ENCODE measurements around the gene ST6GALNAC6. TPM values are rescaled to one million over a fixed set of nuclear protein-coding genes. Genes with fewer than 3 reads are reported as not detected.

Gene ST6GALNAC6
- total and polyA plus RNA-seq, 10 of the 15 experiments (the other 5 are each of a cell fraction or from before 2014, with no cell fraction given): 0.40 to 27.0 (median 16.8) TPM

- TF ChIP-seq, protein P1, sequence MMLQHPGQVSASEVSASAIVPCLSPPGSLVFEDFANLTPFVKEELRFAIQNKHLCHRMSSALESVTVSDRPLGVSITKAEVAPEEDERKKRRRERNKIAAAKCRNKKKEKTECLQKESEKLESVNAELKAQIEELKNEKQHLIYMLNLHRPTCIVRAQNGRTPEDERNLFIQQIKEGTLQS (IDR thresholded peaks at IDR 0.05; ENCODE audit: borderline replicate concordance, extremely low read depth, low read depth, low read length): no peak
- no peak for TF ChIP-seq BRCA1 (IDR thresholded peaks at IDR 0.05; ENCODE audit: low read depth, low read length)
- TF ChIP-seq SP1 (IDR thresholded peaks at IDR 0.05; ENCODE audit: low read depth, low read length): no peak
- TF ChIP-seq IRF4 (IDR thresholded peaks at IDR 0.05; ENCODE audit: low read depth, low read length): no peak
These were observed 43.7 kb upstream of the ST6GALNAC6 start (continued) for GRCh38 chr9:127943011-127943662.

- ATAC-seq: peak; percentile 83
- Histone ChIP-seq H4K20me1 (ENCODE audit: control insufficient read depth, insufficient read depth) (no peaks in the 10 kb centered on the region), H3K27ac (ENCODE audit: control insufficient read depth, insufficient read depth) (no peak overlapping the region), H3K9ac (ENCODE audit: control insufficient read depth, insufficient read depth, low read length) (no peak overlapping the region), H3K27me3 (replicated peaks in 1 of 2; ENCODE audit: control insufficient read depth in 2 of 2, insufficient read depth in 2 of 2, low read length in 1 of 2) (no peaks in the 10 kb centered on the region), H2AFZ (ENCODE audit: control insufficient read depth, low read depth, low read length) (no peak overlapping the region), H3K4me2 (ENCODE audit: control insufficient read depth, insufficient read depth) (no peak overlapping the region), H3K36me3 (ENCODE audit: control insufficient read depth in 2 of 2, insufficient read depth in 2 of 2, low read length in 1 of 2) (peaks cover 0 to 11% of the 10 kb centered on the region in 2 experiments; a peak in 3 of 4 replicates), H3K79me2 (ENCODE audit: control insufficient read depth, insufficient read depth, low read length) (peaks cover 2% of the 10 kb centered on the region), H3K4me1 (ENCODE audit: control insufficient read depth, insufficient read depth, low read length) (peaks cover 12% of the 10 kb centered on the region), H3K4me3 (no peak overlapping the region), H3K9me3 (replicated peaks; ENCODE audit: control insufficient read depth, insufficient read depth, low read length) (no peaks in the 10 kb centered on the region)
- intact Hi-C loops (cut with micrococcal nuclease; ENCODE audit: unreplicated experiment): loop anchor here (1.0 kb wide), 2 partner anchors 93 to 175 kb away; no protein-coding TSS in a partner anchor
- POLR2A ChIA-PET: interaction anchor here (0.6 to 1.0 kb wide), 3 partner anchors 9 to 362 kb away, joined by 3 to 4 read pairs (median 3); no protein-coding TSS in a partner anchor
- no peak for DNase-seq (ENCODE audit: low read depth, low spot score)
- no peak for FAIRE-seq
- RAD21 ChIA-PET (ENCODE audit: unreplicated experiment): interaction anchor here (0.7 to 5.0 kb wide), 7 partner anchors 12 to 207 kb away, joined by 3 to 83 read pairs (median 5); partner anchors contain the start of genes EEIG1, PIP5KL1 and TOR2A
- in situ Hi-C loops (cut with MboI): no loop called here
- SMC1A ChIA-PET (ENCODE audit: uncharacterized antibody, unreplicated experiment): interaction anchor here (0.6 to 7.2 kb wide), 6 partner anchors 34 to 182 kb away, joined by 3 to 84 read pairs (median 4); no protein-coding TSS in a partner anchor
- WGBS (ENCODE audit: insufficient coverage, insufficient replicate concordance, low lambda C conversion rate, missing lambda C conversion rate): 57% methylated on average over 18 of the region's 18 CpGs
- BruUV-seq (replicated peaks): no TSS peak
- CTCF ChIA-PET: interaction anchor here (0.6 to 7.7 kb wide), 40 partner anchors 10 to 244 kb away, joined by 3 to 261 read pairs (median 4); partner anchors contain the start of genes EEIG1, NAIF1, PIP5KL1 and SLC25A25
- no peak for TF ChIP-seq SP1 (IDR thresholded peaks at IDR 0.05; ENCODE audit: low read depth, low read length)
- no peak for TF ChIP-seq ZNF207 (IDR thresholded peaks at IDR 0.05; ENCODE audit: borderline replicate concordance)
- 0 out of 3 replicates have a peak, but pooled peaks have one; percentile 21 for TF ChIP-seq POU2F2 (IDR thresholded peaks at IDR 0.05; ENCODE audit: borderline replicate concordance, low read depth, low read length)
- no peak for TF ChIP-seq RB1 (IDR thresholded peaks at IDR 0.05; ENCODE audit: borderline replicate concordance)
- peak; percentile 46 for TF ChIP-seq POLR2A (IDR thresholded peaks at IDR 0.05; ENCODE audit: low read depth, low read length)
- 0 out of 2 replicates have a peak, but pooled peaks have one; percentile 62 for TF ChIP-seq STAT1 (conservative IDR thresholded peaks at IDR 0.05)
- TF ChIP-seq TARDBP (IDR thresholded peaks at IDR 0.05; ENCODE audit: borderline replicate concordance): no peak
- no peak for TF ChIP-seq NFIC (IDR thresholded peaks at IDR 0.05; ENCODE audit: low read depth, low read length)
- TF ChIP-seq SMARCA5 (IDR thresholded peaks at IDR 0.05): peak; percentile 47; the same call in 1 of the 2 replicates
- no peak for TF ChIP-seq GABPA (IDR thresholded peaks at IDR 0.05; ENCODE audit: low read depth)
- peak; percentile 42; the same call in 1 of the 2 replicates for TF ChIP-seq SMC3 (IDR thresholded peaks at IDR 0.05; ENCODE audit: borderline replicate concordance, low read length)
- peak; percentile 76 to 93 (median 90) for TF ChIP-seq CTCF (IDR thresholded peaks at IDR 0.05 in 2 of 3, conservative IDR thresholded peaks at IDR 0.05 in 1 of 3; ENCODE audit: control insufficient read depth in 2 of 3, extremely low read depth in 1 of 3, insufficient read depth in 1 of 3, low read depth in 3 of 3, low read length in 3 of 3)
- TF ChIP-seq IKZF1 (conservative IDR thresholded peaks at IDR 0.05): peak; percentile 15; the same call in 1 of the 2 replicates
- TF ChIP-seq EZH2 (IDR thresholded peaks at IDR 0.05; ENCODE audit: borderline replicate concordance, control insufficient read depth, low read depth, low read length): no peak
- no peak for TF ChIP-seq SIN3A (IDR thresholded peaks at IDR 0.05; ENCODE audit: low read depth, low read length)
These were observed 43.0 kb upstream of the ST6GALNAC6 start for GRCh38 chr9:127942216-127943010.

Data from GM12878 (cell line).